ENCODE data around the gene SLC2A10.

Gene SLC2A10

GRCh38 chr20:46682063-46682821, 27.2 kb upstream of the SLC2A10 start:
- no peak for DNase-seq

GRCh38 chr20:46683011-46683667, 26.3 kb upstream of the SLC2A10 start:
- DNase-seq, result peak; percentile 82

GRCh38 chr20:46683668-46683938, 25.8 kb upstream of the SLC2A10 start:
- no peak for DNase-seq

GRCh38 chr20:46683939-46684750, 25.3 kb upstream of the SLC2A10 start:
- DNase-seq, result peak; percentile 96

DNA sequence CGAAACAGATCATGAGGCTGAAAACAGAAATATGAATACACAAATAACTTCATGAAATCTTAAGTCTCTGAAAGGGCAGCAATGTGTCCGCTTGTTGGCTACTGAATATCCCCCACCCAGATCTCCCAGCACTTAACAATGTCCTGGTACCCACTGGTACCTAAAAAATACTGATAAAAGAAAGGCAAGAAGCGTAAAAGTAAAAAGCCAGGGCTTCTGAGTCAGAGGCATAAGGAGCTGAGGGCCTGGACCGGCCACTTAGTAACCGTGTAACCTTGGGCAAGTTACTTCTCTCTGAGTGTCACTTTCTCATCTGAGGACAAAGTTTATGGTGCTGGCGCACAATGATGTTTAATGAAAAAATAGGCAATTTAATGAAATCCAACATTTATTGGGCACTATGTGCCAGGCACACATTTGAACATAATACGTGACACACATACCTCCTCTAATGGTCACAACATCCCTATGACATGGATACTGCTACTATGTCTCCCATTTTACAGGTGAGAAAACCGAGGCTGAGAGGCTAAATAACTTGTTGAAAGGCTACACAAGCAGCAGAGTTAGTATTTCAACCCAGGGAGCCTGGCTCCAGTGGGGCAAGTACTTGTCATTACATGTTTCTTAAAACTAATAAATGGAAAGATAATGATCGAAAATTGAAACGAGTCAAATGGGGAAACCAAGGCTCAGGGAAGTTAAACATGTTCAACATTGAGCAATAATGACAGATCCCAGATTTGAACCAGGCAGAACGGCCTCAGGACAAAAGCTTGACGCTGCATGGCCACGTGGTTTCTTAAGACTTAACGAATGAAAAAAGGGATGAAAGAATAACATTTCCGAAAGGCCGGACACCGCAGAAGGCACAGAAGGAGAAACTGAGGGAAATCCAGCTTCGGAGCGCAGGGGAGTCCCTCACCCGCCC, 21.0 kb upstream of the SLC2A10 start:
- peak; percentile 63 for DNase-seq

- peak; percentile 100 for DNase-seq
Measured at GRCh38 chr20:46689082-46689753, 20.2 kb upstream of the SLC2A10 start, which contains the start of gene TP53RK. Gene TP53RK (minus strand): TSS chr20:46689444. CDS start chr20:46689414, 30 bp downstream.

DNA sequence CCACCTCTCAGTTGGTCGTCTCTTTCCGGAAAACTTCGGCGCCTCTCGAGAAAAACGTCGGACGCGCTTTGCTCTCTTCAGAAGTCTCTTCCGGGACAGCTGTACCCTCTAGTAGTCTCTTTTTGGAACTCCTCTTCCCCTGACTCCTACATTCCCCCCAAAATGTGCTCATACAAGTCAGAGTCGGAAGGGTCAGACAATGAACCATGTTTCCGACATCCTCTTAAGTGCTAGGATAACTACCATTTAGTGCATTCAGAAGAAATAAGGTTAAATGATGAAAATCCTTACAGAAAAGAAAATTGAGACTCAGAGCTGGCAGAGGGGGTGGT, 19.7 kb upstream of the SLC2A10 start:
- no peak for DNase-seq

DNA sequence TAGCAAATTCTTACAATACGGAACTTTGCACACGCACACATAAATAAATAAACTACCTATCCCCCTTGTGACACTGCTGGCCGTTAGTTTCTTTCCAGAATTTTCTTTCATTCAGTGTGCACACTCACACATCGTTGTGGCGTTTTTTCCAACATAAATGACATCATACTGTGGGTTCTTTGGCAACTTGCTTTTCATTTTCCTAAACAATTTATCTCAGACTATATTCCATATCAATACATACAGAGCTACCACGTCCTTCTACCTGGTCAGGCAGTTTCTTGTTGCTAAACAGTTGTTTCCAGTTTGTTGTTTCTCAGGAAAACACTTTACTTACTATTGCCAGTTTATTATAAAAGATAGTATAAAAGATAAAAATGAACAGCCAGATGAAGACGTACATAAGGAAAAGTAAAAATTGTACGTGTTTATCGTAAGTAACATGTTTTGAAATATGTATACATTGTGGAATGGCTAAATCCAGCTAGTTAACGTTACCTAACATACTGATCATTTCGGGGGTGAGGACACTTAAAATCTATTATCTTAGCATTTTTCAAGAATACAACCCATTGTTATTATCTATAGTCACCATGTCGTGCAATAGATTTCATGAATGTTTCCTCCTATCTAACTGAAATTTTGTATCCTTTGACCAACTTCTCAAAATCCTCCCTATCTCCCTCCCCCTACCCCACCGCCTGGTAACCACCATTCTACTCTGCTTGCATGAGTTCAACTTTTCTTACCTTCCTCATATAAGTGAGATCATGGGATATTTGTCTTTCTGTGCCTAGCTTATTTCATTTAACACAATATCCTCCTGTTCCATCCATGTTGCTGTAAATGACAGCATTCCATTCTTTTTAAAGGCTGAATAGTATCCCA, 19.0 kb upstream of the SLC2A10 start:
- peak; percentile 85 for DNase-seq

GRCh38 chr20:46691196-46691595, 18.3 kb upstream of the SLC2A10 start:
- DNase-seq, result peak; percentile 77

GRCh38 chr20:46694484-46694883, 15.0 kb upstream of the SLC2A10 start:
- peak; percentile 93 for DNase-seq

DNA sequence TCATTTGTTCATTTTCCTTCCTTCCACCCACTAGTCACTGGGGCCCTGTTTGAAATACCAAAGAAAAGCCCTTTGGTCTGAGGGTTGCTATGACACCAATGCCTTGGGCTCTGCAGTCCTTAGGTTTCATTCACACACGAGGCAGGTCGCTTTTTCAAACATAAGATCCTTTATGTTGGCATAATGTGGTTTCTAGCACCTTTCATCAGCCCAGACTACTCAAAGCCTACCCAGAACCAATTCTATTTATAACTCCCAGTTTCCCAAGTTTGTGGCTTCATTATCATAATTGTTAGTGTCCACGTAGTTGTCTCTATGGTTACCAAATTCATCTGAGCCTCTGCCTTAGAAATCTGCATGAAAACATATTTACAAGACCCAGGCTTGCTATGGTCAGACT, 13.6 kb upstream of the SLC2A10 start:
- peak; percentile 87 for DNase-seq

- DNase-seq, result no peak
Measured at GRCh38 chr20:46696791-46697279, 12.6 kb upstream of the SLC2A10 start.

GRCh38 chr20:46698788-46699187, 10.7 kb upstream of the SLC2A10 start:
- no peak for DNase-seq

DNA sequence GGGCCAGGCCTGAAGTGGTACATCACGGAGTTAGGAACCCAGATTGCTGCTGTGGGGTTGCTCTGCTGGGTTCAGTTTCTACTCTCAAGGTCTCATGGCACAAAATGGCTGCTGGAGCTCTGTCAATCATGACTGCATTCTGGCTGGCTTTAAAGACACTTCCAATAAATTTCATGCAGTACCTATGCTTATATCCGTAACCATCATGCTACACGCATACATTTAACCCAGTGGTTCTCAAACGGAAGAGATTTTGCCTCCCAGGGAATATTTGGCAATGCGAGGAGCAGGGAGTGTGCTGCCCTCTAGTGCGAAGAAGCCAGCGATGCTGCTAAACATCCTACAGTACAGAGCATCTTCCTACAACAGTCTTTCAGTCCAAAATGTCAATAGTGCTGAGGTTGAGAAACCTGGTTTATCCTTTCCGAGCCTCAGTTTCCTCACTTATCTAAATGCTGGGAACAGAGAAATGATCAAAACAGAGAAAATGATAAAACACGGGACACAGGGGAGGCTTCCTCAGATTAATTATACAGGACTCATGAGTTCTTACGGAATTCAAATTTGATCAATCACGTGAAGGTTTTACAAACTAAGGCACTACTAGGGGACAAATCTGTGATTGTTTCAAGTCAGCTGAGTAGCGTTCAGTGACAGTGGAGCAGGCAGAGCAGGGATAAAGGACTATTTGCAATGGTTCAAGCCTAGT, 9.6 kb upstream of the SLC2A10 start:
- DNase-seq, result peak; percentile 29

GRCh38 chr20:46700481-46700880, 9.0 kb upstream of the SLC2A10 start:
- no peak for DNase-seq

DNA sequence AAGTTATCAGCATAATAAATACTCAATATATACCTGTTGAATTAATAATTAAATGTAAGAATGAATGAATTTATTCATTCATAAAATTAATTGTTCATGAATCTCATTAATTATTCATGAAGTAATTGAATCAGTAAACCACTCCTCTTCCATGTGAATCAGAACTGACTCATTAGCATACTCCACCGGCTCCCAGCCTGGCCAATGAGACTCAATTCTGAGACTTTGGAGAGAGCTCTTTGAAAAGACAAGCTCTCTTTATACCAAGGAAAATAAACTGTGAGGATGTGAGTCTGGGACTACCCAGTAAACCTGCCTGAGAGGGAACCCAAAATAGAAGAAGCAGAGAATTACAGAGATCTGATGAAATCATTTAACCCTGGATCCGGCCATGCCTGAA, 8.4 kb upstream of the SLC2A10 start:
- no peak for DNase-seq

DNA sequence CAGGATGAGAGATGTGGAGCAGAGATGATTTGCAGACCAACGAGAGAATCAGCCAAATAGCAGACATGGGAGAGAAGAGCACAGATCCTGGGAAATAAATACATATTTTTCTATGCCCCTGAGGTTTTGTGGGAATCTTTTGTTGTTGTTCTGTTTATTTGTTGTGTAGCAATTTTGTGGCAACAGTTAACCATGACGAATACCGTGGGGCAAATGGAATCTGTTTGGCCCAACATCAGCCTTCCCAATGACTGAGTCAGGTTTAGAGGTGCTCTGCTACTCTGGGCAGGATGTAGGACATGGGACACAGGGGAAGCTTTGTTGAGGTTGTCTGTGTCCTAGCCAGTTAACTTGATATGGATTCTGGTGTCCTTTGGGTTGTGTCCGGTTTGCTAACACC, 7.9 kb upstream of the SLC2A10 start:
- DNase-seq, result no peak

DNA sequence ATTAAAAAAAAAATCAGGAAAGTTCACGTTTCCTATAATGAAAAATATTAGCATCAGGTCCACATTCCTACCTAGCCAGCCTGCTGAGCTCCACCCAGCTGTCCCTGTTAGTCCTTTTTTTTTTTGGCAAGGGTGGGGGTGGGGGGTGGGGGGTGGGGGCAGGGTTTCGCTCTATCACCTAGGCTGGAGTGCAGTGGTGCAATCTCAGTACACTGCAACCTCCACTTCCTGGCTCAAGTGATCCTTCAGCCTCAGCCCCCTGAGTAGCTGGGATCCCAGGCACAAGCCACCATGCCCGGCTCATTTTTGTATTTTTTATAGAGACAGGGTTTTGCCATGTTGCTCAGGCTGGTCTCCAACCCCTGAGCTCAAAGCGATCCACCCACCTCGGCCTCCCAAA, 7.5 kb upstream of the SLC2A10 start:
- DNase-seq, result no peak

GRCh38 chr20:46702447-46703203, 6.8 kb upstream of the SLC2A10 start:
- no peak for DNase-seq

DNA sequence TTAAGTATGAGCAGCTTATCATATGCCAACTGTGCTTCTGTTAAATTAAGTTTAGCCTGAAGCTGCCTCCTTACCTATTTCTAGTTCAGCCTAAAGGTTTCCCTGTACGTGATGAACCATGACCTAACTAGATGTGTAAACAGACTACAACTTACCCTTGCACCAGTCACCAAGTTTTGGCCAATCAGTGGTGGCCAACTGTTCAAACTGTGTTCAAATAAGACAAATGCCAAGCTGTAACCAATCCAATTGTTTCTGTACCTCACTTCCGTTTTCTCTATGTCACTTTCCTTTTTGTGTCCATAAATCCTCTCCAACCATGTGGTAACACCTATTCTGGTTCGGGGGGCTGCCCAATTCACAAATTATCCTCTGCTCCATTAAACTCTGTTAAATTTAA, 6.0 kb upstream of the SLC2A10 start:
- no peak for DNase-seq

Measured in OCI-M1 (cell line).